Measurements from ENCODE around the gene KNDC1.

The KNDC1 gene

DNA sequence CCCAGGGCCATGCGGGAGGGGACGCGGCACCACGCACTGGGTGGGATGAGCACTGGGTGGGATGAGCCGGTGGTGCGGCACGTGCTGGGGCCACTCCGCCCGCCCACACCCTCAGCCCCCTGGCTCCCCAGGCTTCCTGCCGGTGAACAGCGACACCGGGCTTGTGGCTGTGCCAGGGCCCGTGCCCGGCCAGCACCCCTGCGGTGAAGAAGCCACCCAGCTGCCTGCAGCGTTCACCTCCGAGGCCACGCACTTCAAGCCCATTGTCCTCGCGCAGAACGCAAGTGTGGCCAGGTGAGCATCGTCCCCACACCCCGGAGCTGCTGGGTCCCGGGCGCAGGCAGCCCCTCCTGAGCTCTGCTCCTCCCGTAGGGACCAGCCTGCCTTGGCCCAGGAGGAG, 38.2 kb downstream of the KNDC1 start:
- H3K4me3 ChIP-seq (ENCODE audit: low read depth, low read length) = no peak overlapping the region
- no peak for DNase-seq (ENCODE audit: low read depth)
- in situ Hi-C loops (cut with HindIII; ENCODE audit: low sequenced_read_pairs) = loop anchor here (10.0 kb wide), 1 partner anchor 53 kb away; no protein-coding TSS in a partner anchor
- TF ChIP-seq, protein P1, sequence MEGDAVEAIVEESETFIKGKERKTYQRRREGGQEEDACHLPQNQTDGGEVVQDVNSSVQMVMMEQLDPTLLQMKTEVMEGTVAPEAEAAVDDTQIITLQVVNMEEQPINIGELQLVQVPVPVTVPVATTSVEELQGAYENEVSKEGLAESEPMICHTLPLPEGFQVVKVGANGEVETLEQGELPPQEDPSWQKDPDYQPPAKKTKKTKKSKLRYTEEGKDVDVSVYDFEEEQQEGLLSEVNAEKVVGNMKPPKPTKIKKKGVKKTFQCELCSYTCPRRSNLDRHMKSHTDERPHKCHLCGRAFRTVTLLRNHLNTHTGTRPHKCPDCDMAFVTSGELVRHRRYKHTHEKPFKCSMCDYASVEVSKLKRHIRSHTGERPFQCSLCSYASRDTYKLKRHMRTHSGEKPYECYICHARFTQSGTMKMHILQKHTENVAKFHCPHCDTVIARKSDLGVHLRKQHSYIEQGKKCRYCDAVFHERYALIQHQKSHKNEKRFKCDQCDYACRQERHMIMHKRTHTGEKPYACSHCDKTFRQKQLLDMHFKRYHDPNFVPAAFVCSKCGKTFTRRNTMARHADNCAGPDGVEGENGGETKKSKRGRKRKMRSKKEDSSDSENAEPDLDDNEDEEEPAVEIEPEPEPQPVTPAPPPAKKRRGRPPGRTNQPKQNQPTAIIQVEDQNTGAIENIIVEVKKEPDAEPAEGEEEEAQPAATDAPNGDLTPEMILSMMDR (IDR thresholded peaks at IDR 0.05; ENCODE audit: low read depth, low read length, missing control alignments) = no peak

DNA sequence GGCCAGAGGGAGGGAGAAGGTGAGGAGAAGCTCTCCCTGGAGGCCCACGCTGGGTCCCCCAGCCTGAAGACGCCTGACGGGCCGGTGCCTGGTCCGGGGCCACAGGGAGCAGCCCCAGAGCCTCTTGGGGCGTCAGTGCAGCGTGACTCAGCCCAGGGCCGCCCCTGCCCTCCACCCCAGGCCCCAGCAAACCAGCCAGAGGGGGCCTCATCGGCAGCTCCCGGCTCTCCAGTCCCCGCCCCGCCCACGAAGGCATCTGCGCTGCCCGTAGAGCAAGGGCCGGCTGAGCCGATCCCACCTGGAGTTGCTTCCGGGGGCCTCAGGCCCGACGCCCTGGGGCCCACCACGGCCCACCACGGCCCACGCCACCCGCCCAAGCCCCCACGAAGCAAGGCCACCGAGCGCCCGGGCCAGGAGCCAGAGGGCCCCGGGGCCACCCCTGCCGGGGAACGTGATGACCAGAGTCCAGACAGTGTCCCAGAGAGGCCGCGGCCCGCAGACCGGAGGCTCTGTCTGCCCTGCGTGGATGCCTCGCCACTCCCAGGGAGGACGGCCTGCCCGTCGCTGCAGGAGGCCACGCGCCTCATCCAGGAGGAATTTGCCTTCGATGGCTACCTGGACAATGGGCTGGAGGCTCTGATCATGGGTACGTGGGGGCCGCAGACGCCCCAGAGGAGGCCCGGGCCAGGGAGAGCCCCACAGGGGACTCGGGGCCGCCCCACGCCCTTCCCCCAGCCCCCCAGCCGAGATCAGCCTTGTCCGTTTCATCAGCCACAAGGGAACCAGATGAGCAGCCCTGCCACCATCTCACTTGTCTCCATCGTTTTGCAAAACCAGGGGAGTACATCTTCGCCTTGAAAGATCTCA, 38.8 kb downstream of the KNDC1 start:
- H3K4me3 ChIP-seq (ENCODE audit: low read depth, low read length) = no peak overlapping the region
- TF ChIP-seq, protein P1 (IDR thresholded peaks at IDR 0.05; ENCODE audit: low read depth, low read length, missing control alignments) = no peak
- DNase-seq (ENCODE audit: low read depth) = no peak
- in situ Hi-C loops (cut with HindIII; ENCODE audit: low sequenced_read_pairs) = loop anchor here (10.0 kb wide), 1 partner anchor 54 kb away; no protein-coding TSS in a partner anchor

DNA sequence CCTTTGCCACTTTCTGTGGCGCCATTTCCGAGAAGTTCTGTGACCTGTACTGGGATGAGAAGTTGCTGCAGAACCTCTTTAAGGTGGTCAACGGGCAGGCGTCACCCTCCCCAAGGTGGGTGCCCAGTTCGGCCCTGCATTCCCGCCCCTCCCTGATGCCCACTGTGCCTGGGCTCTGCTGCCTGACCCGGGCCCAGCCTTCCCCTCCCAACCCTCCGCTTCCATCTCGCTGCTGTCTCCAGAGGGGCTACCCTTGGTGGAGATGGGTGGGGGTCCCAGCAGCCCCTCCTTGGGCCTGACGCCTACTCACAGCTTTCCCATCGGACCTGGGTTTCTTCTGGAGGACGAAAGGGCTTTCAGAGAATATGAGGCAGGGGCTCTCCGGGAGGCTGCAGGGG, 39.5 kb downstream of the KNDC1 start:
- in situ Hi-C loops (cut with HindIII; ENCODE audit: low sequenced_read_pairs) = loop anchor here (10.0 kb wide), 1 partner anchor 55 kb away; no protein-coding TSS in a partner anchor
- no peak for DNase-seq (ENCODE audit: low read depth)
- H3K4me3 ChIP-seq (ENCODE audit: low read depth, low read length) = no peak overlapping the region
- TF ChIP-seq, protein P1 (IDR thresholded peaks at IDR 0.05; ENCODE audit: low read depth, low read length, missing control alignments) = no peak

DNA sequence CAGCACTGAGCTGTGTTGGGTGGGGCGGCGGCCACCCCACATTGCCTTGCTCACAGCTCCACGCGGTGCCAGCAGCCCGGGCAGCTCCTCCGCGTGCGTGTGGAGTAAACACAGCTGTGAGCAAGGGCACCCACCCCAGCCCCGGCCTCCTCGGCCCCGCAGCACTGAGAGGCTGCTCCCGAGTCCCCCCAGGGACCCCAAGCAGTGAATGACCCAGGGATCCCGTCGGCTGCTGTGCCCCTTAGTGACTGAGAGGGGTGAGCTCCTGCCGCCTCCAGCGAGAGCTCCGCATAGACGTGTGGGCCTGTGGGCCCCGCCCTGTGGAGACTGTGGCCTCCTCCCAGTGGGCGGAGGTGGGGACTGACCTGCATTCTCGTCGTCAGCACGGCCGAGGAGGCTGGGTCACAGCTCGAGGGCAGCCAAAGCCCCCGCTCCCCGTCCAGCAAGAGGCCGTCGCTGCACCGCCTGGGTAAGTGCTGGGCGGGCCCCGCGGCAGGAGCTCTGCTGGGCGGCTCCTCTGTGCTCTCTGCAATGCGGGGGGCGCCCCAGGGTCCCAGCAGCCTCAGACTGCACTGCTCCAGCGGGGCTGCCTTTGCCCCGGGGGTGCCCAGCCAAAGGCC, 40.1 kb downstream of the KNDC1 start:
- no peak for DNase-seq (ENCODE audit: low read depth)
- no peak overlapping the region for H3K4me3 ChIP-seq (ENCODE audit: low read depth, low read length)
- in situ Hi-C loops (cut with HindIII; ENCODE audit: low sequenced_read_pairs) = loop anchor here (10.0 kb wide), 1 partner anchor 55 kb away; no protein-coding TSS in a partner anchor
- TF ChIP-seq, protein P1 (IDR thresholded peaks at IDR 0.05; ENCODE audit: low read depth, low read length, missing control alignments) = no peak

DNA sequence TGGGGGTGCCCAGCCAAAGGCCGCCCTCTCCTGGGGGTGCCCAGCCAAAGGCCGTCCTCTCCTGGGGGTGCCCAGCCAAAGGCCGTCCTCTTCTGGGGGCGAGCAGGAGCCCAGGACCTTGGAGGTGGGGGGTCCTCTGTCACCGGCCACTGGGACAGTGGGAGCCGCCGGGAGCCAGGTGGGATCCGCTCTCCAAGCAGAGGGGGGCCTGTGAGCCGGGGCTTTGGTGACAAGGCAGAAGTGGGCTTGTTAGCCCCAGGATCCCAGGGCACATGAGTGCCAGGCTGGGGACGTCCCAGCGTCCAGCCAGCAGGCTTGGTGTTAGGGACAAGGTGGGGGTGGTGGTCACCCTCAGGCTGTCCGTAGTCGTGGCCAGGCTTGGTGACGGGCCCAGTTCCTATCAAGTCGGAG, 40.6 kb downstream of the KNDC1 start:
- TF ChIP-seq, protein P1 (IDR thresholded peaks at IDR 0.05; ENCODE audit: low read depth, low read length, missing control alignments) = no peak
- in situ Hi-C loops (cut with HindIII; ENCODE audit: low sequenced_read_pairs) = no loop called here
- no peak overlapping the region for H3K4me3 ChIP-seq (ENCODE audit: low read depth, low read length)
- DNase-seq (ENCODE audit: low read depth) = no peak

DNA sequence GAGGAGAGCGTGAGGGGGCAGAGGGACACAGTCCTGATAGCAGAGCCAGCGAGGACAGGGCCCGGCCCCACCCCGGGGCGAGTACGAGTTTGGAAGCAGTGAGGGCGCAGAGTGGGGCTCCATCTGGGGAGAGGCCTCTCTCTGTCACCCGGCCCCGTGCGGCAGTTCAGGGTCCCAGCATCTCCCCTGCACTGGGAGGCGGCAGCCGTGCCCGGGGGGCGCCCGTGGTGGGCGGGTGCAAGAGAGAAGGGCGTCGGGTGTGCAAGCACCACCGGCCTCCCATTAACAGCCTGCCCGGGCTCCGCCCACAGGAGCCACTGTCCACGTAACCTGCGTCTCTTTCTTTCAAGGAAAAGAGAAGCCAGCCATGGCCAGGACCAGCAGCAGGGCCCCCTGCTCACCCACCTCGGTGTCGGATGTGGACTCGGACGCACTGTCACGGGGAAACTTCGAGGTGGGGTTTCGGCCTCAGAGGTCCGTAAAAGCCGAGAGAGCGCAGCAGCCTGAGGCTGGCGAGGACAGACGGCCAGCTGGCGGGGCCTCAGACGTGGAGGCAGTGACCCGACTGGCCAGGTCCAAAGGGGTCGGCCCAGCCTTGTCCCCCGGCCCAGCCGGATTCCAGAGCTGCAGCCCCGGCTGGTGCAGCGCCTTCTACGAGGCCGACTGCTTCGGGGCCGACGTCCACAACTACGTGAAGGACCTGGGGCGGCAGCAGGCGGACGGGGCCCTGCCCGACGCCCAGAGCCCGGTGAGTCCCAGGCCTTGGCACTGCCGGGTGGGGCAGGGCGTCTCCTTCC, 41.3 kb downstream of the KNDC1 start:
- no peak for DNase-seq (ENCODE audit: low read depth)
- in situ Hi-C loops (cut with HindIII; ENCODE audit: low sequenced_read_pairs) = no loop called here

More for the DNA sequence above, 41.3 kb downstream of the KNDC1 start:
- no peak overlapping the region for H3K4me3 ChIP-seq (ENCODE audit: low read depth, low read length)
- TF ChIP-seq, protein P1 (IDR thresholded peaks at IDR 0.05; ENCODE audit: low read depth, low read length, missing control alignments) = no peak

Measured in astrocyte of the cerebellum (primary cell).